HG03108 (cell line): Measurements from ENCODE around the gene ZFAND3.
"Not testable (repeated sequence)": the region's sequence is repeated elsewhere in the genome, so short reads cannot be mapped to it uniquely, and the experiment has no call there.

ENCODE experiments used
- ATAC-seq: cut with Tn5 transposase; IDR thresholded peaks from one replicate; pipeline ENCODE4 v1.9.1; 2021; ENCODE audit warnings: moderate library complexity; ENCODE audit not compliant: unreplicated experiment

Gene ZFAND3

DNA sequence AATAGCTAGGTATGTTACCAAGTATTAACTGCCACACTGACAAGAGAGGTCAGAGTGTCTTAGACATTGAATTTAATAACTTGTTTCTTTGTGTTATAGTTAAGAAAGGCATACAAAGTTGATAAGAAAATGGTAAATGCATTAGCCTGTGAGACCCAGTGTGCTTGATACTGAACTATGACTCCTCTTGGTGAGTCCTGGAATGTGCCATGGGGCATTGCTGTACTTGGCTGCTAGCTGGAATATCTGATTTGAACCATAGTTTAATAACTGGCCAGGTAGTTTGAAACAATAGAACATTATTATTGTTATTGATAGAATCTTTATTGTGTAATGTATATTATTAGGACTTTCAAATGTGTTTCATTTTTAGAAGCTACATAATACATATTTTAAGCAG is 70.0 kb downstream of the ZFAND3 start:
- no peak for ATAC-seq

DNA sequence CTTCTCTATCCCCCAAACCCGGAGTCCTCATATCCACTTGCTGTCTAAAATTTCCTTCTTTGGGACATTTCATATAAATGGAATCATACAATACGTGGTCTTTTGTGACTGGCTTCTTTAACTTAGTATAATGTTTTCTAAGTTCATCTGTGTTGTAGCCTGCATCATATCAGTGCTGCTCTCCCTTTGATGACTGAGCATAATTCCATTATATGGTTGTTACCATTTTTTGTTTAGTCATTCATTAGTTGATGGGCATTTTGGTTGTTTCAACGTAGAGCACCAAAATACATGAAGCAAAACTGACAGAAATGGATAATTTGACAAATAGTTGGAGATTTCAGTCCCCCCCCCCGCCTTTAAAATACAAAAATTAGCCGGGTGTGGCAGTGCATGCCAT is 71.5 kb downstream of the ZFAND3 start:
- ATAC-seq, result no peak

DNA sequence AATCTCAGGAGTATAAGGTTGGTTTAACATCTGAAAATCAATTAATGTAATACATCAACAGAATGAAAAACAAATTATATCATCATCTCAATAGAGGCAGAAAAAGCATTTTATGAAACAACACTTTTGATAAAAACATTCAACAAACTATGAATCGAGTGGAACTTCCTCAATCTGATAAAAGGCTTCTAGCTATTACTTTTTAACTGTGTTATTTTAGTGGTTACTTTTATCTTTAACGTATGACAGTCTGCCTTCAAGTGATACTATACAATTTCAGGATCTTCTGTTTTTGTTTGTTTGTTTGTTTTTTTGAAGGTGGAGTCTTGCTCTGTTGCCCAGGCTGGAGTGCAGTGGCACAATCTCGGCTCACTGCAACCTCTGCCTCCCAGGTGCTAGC is 73.7 kb downstream of the ZFAND3 start:
- ATAC-seq, result no peak

DNA sequence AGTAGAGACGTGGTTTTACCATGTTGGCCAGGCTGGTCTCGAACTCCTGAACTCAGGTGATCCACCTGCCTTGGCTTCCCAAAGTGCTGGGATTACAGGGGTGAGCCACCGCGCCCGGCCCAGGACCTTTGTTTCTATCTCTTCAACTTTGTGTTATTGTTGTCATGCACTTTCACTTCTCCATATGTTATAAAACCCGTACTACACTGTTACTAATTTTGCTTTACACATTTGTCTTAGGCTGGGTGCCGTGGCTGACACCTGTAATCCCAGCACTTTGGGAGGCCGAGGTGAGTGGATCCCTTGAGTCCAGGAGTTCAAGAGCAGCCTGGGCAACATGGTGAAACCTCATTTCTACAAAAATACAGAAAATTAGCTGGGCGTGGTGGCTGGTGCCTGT is 74.2 kb downstream of the ZFAND3 start:
- ATAC-seq, result not testable (repeated sequence)

DNA sequence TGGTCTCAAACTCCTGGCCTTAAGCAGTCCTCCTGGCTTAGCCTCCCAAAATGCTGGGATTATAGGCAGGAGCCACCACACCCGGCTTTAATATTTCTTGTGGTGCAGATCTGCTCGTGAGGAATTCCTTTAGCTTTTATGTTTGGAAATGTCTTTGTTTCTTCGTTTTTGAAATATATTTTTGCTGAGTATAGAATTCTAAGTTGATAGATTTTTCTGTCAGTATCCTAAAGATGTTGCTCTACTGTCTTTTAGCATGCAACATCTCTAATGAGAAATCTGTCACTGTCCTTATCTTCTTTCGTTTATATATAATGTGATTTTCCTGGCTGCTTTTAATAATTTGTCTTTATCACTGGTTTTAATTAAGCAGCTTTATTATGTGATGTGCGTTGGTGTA is 75.1 kb downstream of the ZFAND3 start:
- ATAC-seq, result no peak

DNA sequence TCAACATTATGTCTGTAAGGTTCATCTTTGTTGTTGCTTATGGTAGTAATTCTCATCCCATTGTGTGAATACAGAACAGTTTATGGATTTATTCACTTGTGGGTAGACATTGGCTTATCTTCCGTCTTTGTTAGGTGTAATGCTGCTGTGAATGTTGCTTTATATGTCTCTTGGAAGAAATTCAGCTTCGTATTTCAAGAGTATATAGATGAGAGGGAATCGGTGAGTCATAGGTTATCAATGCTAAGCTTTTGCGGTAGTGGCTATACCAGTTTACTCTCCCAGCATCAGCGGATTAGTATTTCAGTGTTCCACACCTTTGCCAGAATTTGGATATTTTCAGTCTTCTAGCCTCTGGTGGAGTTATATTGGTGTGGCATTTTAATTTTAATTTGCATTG is 77.8 kb downstream of the ZFAND3 start:
- ATAC-seq, result no peak

DNA sequence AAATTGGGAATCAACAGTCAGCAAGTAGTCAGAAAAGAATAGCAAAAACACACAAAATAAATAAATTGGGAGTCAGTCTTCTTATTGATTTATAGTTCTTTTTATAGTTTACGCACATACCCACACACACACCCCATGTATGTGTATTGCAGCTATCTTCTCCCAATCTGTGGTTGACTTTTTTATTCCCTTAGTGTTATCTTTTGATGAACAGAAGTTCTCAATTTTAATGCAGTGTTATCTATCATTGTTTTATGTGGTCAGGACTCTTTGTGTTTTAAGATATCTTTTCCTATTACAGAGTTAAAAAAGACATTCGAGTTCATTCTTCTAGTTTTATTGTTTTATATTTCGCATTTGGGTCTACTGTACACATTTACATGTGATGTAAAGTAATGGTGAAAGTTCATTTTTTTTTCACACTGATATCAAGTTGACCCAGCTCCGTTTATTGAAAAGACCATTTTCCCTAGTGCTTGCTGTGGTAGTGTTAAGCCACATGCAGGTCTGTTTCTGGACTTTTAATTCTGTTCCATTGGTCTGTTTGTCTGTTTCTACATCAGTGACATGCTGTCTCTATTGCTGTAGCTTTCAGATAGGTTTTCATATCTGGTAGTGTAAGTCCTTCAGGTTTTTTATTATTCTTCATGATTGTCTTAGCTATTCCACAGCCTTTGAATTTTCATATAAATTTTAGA is 78.4 kb downstream of the ZFAND3 start:
- ATAC-seq, result no peak

DNA sequence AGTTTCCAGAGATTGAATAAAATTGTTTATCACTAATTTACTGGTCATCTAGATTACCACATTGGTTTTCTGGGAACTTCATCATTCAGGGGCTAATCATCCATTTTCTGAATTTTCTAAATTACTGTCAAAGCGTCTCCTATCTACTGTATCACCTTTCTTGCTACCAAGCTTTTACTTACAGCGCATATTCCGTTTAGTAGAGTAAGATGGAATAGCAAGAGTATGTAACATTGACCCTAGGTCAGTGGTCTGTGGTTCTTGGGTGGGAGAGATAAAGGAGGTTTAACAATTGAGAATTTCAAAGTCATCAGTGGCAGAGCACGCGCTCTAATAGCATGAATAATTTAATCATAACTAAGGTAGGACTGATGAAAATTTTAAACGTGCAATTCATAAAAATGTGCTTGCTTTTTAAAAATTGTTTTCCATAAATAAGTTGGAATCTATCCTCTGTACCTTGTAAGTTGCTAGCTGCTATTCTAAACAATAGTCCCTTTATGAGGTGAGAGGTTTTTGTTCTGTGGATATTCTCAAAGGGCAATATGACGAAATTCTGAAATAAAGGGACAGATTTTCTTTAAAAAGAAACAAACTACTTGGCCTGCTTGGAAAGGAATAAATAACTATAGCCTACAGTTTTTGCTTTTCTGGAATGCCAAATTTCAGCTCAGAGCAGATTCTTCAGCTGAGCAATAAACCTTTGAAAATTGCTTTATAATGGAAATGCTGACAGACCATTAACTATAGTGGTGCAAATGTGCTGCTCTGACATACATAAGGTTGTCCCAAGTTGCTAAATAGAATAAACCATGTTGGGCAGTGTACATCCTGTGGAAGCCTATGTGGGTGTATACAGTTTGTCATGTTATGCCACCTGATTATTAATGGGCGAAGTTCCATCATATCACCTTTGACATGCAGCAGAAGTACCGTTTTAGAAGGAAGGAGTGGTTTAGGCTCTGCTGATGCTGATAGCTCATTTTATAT is 84.1 kb downstream of the ZFAND3 start:
- no peak for ATAC-seq

DNA sequence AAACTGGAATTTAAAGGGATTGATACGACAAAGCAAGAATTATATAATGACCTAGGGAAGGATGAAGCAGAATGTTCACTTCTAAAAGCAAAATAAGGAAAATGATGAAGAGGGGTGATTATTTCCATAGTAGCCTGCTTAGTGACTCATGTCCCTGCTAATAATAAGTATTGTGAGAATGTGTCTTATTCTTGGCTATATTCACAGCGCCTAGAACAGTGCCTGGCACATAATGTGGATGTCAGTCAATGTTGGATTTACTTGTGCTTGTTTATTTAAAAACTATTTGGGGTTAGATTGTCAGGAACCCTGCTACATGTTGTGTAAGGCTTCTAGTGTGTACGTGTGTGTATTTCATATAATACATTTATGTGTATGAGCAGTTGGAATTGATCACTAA is 85.1 kb downstream of the ZFAND3 start:
- no peak for ATAC-seq

DNA sequence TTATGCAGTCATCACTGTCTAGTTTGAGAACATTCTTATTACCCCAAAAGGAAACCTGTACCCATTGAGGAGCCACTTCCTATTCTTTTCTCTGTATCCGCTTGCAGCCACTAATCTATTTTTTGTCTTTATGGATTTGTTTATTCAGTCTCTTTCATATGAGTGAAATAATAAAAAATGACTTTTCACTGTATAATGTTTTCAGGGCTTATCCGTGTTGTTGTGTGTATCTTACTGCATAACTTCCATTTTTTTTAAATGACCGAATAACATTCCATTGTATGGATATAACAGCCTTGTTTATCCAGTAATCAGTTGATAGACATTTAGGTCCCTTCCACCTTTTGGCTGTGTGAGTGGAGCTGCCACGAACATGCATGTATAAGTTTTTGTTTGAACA is 86.6 kb downstream of the ZFAND3 start:
- no peak for ATAC-seq

DNA sequence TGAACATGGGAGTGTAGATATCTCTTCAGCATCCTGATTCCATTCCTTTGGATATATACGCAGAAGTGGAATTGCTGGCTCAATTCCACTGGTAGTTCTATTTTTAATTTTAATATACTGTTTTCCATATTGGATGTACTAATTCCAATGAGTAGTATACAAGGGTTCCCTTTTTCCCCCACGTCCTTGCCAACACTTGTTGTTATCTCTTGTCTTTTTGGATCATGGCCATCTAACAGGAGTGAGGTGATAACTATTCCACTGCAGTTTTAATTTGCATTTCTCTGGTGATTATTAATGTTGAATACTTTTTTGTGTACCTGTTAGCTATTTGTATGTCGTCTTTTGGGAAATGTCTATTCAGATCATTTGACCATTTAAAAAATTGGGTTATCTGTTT is 91.5 kb downstream of the ZFAND3 start:
- no peak for ATAC-seq

DNA sequence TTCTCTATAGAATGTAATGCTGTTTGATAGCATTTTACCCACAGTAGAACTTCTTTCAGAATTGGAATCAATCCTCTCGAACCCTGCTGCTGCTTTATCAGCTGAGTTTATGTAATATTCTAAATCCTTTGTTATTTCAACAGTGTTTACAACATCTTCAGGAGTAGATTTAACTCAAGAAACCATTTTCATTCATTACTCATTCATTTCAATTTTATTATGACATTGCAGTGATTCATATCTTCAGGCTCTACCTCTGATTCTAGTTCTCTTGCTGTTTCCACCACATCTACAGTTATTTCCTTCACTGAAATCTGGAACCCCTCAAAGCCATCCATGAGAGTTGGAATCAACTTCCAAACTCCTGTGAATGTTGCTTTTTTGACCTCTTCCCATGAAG is 93.7 kb downstream of the ZFAND3 start:
- ATAC-seq, result no peak

DNA sequence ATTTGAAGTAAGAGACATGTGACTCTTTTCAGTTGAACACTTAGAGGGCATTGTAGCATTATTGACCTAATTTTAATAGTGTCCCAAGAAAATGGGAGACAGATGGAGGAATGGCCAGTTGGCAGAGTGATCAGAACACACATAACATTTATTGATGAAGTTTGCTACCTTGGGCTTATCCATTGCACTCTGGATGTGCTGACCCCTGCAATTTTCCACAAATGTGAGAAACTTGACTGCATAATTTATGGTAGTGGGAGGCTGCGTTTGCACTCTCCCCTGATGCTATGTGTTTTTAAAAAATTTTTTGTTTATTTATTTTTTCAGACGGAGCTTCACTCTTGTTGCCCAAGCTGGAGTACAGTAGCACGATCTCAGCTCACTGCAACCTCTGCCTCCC is 95.9 kb downstream of the ZFAND3 start:
- ATAC-seq, result no peak

DNA sequence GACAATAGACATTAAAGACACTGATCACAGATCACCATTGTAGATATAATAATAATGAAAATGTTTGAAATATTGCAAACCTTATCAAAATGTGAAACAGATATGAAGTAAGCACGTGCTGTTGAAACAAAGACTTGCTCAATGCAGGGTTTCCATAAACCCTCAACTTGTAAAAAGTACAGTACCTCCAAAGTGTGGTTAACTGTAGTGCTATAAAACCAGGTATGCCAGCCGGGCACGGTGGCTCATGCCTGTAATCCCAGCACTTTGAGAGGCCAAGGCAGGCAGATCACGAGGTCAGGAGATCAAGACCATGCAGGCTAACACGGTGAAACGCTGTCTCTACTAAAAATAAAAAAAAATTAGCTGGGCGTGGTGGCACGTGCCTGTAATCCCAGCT is 96.6 kb downstream of the ZFAND3 start:
- no peak for ATAC-seq

DNA sequence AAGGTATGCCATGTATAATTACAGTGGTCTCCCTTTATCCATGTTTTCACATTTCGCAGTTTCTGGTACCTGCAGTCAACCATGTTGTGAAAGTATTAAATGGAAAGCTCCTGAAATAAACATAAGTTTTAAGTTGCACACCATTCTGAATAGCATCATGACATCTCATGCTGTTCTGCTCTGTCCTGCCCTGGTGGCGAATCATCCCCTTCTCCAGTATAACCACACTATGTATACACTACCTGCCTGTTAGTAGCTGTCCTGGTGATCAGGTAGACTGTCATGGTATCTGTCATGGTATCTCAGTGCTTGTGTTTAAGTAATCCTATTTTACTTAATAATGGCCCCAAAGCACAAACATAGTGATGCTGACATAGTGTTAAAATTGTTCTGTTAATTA is 97.1 kb downstream of the ZFAND3 start:
- ATAC-seq, result no peak

DNA sequence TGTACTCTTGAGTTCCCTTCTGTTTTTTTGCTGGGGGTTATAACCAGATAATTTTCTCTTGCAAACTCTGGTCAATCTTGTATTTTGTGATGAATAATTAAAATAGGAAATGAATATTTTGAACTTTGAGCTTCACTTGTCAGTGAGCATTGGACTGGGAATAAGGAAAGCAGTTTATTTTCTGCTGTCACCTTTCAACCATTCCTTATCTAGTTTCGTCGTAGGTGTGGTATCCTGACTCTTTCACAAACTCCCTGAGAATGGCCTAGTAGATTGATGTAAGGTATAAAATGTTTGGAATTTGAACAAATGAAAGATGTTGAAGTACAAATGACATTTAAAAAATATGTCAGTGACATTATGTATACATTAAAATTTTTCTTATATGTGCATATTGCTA is 98.0 kb downstream of the ZFAND3 start:
- ATAC-seq, result no peak

DNA sequence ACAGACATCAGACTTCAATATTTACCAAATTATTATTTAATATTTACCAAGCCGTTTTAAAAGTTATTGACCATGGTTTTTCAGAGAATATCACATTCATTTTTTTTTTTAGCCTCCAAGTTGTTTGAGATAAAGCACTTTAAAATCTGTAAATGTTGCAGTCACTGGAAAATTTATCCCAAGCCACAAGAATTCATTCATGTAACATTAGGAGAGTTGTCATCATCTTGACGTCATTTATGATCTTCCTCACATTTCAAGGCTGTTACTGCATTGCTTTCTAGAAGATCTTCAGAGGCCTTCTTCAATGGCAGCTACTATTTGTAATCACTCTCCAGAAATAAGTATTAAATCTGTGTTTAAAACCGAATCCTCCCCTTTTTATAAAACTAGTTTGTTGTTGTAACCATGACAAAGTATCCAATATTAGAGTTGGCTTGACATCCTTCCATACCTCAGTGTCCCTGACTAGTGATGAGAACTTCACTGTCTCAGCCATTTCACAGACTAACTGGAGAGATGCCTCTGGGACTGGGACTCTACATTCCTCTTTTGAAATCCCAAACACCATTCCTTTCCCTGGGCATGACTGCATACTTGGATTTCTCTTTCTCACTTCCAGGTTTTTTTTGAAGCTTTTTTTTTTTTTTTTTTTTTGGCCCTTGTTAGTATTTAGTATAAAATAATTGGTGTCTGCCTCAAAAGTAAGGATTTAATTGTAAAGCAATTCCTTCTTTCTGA is 100.1 kb downstream of the ZFAND3 start:
- no peak for ATAC-seq

DNA sequence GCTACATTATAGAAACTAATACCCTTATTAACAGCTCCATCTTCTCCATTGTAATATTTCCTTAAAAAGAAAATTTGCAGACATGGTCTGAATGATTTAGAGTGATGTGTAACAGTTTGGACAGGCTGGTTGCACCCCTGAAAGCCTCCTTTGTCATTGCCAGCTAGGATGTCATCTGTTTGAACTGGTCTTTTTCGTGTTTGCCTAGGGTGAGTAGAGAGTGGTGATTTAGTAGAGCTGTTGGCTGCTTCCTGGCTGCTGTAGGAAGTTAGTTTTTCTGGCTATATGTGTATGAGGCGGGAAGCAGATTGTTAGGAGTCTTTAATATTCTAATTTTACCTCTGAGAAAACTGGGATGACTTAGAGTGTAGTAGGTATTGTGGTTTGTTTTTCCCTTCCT is 101.1 kb downstream of the ZFAND3 start:
- ATAC-seq, result no peak

DNA sequence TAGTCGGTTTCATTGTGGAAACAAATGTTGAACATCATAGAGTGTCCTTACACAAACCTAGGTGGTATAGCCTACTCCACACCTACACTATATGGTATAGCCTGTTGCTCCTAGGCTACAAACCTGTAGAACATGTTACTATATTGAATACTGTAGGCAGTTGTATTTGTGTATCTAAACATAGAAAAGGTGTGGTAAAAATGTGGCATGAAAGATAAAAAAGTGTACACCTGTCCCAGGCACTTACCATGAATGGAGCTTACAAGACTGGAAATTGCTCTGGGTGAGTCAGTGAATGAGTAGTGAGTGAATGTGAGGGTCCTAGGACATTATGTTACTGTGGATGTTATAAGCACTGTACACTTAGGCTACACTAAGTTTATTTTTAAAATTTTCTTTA is 103.0 kb downstream of the ZFAND3 start:
- ATAC-seq, result no peak

DNA sequence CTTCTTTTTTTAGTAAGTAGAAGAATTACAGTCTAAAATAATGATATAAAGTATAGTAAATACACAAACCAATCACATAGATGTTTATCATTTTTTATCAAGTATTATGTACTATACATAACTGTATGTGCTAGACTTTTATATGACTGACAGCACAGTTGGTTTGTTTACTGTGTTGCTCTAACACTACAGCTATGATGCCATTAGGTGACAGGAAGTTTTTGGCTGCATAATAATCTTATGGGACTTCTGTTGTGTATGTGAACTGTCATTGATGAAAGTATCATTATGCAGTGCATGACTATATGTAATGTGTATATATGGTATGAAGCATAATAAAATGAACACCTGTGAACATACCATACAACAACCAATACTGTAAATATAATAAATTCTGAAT is 104.0 kb downstream of the ZFAND3 start:
- no peak for ATAC-seq

DNA sequence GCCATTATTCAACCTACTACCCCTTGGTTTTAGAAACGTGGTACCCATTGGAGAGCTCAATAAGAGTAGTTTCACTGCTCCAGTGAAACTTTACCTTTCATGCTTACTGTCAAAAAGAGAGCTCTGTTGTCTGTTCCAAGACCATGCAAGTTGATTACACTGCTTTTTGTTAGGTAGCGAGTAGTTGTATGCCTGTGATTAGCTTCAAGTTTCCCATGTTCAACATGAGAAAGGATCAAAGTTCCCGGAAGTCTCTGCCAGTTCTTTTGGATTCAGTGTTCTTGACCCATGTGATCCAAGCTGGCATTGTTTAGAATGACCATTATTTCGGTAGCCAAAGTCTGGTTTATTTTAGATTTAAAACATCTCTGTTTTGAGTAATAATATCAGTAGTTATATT is 107.1 kb downstream of the ZFAND3 start:
- ATAC-seq, result no peak

DNA sequence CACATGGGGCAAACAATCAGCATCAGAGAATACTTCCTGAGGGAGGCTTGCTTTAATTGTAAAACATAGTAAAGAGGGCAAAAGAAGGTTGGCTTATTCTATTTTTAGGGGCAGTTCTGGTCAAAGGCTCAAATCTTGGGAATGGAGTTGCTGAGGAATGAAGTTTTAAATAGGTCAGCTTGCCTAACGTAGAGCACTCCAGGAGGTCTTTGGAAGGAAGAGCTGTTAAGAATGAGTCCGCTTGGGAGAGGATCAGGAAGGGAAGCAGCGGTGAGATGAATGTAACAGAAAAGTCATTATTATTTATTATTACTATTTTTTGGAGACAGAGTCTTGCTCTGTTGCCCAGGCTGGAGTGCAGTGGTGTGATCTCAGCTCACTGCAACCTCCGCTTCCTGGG is 108.7 kb downstream of the ZFAND3 start:
- ATAC-seq, result no peak
